ENCODE results near the gene TKFC. TPM values are rescaled to one million over a fixed set of nuclear protein-coding genes. Genes with fewer than 3 reads are reported as not detected.

The TKFC gene
- total and polyA plus RNA-seq, 2 experiments from 2014 or later = 39.8 to 44.6 TPM

DNA sequence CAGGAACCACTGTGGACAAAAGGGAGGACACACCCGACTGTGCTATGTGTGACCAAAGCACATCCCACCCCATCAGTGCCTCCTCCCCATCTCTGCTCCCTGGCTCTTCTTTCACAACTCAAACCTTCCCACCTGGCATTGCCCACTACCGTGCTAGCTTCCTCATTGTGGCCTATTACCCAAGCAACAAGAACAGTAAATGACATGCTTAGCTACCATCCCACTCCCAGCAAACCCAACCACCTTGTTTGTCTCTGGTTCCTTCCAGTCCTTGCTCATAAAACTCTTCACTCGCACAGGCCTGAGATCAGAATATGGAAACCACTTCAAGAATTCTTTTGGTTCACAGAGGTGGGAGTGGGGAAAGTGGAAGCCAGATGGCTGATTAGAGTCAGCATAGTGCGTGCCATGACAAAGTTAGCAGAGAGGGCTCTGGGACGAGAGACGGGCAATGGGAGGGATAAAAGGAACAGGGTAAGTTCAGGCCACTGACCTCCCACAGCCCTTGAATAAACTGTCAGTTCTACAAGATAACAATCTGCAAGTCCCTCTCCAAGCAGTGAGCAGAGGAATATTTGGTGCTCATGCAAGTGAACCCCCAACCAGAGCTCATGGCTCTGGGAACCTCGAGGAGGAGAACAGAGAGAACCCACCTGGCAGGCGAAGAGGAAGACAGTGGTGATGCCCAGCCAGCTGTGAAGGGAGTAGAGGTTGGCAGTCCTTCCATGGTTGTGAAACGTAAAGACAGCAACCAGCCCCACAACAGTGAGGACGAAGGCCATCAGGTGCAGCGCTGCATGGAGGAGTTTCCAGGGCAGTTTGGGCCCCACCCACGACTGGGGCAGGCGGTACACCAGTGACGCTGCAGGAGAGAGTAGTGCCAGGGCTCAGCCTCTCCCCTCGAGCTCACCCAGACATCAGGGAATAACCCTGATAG, 20.4 kb downstream of the TKFC start:
- Histone ChIP-seq H3K9me2 (ENCODE audit: insufficient read depth) (no peaks in the 10 kb centered on the region), H3K36me3 (ENCODE audit: low read depth) (no peaks in the 10 kb centered on the region), H3K4me2 (ENCODE audit: unreplicated experiment) (no peak overlapping the region), H3K9ac (no peak overlapping the region), H4K20me1 (ENCODE audit: insufficient read depth) (no peaks in the 10 kb centered on the region), H3K27ac (no peak overlapping the region), H3K4me1 (ENCODE audit: insufficient read depth) (no peaks in the 10 kb centered on the region), H3F3A (ENCODE audit: insufficient read depth) (no peaks in the 10 kb centered on the region), H3K9me3 (ENCODE audit: low read depth) (no peaks in the 10 kb centered on the region), H2AFZ (no peak overlapping the region), H3K79me2 (ENCODE audit: insufficient read depth) (no peaks in the 10 kb centered on the region), H3K27me3 (replicated peaks; ENCODE audit: insufficient read depth) (no peaks in the 10 kb centered on the region), H3K4me3 (no peak overlapping the region)
- in situ Hi-C loops (cut with MboI) = no loop called here
- TF ChIP-seq EZH2phosphoT487 (IDR thresholded peaks at IDR 0.05; ENCODE audit: insufficient read depth, low read depth) (no peak), EZH2 (IDR thresholded peaks at IDR 0.05; ENCODE audit: insufficient read depth, poor library complexity, severe bottlenecking) (no peak)
- no peak for DNase-seq
- 88 to 92% methylated on average over 15 of the region's 15 CpGs for WGBS, 2 experiments (ENCODE audit: low coverage in 1 of 2, low lambda C conversion rate in 2 of 2, missing lambda C conversion rate in 2 of 2)

DNA sequence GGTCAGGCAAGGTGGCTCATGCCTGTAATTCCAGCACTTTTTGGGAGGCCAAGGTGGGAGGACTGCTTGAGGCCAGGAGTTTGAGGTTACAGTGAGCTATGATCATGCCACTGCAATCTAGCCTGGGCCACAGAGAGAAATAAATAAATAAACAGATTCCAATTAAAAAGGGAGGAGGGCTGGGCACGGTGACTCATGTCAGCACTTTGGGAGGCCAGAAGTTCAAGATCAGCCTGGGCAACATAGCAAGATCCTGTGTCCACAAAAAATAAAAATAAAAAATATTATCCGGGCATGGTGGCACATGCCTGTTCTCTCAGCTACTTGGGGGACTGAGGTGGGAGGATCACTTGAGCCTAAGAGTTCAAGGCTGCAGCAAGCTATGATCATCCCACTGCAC, 21.2 kb downstream of the TKFC start:
- Histone ChIP-seq H3K9me2 (ENCODE audit: insufficient read depth) (no peaks in the 10 kb centered on the region), H3K9me3 (ENCODE audit: low read depth) (no peaks in the 10 kb centered on the region), H3K27ac (no peak overlapping the region), H3K4me1 (ENCODE audit: insufficient read depth) (no peaks in the 10 kb centered on the region), H3K9ac (no peak overlapping the region), H3K79me2 (ENCODE audit: insufficient read depth) (peaks cover 4% of the 10 kb centered on the region; the same call in 1 of the 2 replicates), H3K36me3 (ENCODE audit: low read depth) (no peaks in the 10 kb centered on the region), H3K4me2 (ENCODE audit: unreplicated experiment) (no peak overlapping the region), H3F3A (ENCODE audit: insufficient read depth) (no peaks in the 10 kb centered on the region), H2AFZ (no peak overlapping the region), H3K27me3 (replicated peaks; ENCODE audit: insufficient read depth) (no peaks in the 10 kb centered on the region), H3K4me3 (no peak overlapping the region), H4K20me1 (ENCODE audit: insufficient read depth) (no peaks in the 10 kb centered on the region)
- in situ Hi-C loops (cut with MboI) = no loop called here
- DNase-seq = no peak
- WGBS, 2 experiments (ENCODE audit: low coverage in 1 of 2, low lambda C conversion rate in 2 of 2, missing lambda C conversion rate in 2 of 2) = 54 to 55% methylated on average over 2 of the region's 2 CpGs
- TF ChIP-seq EZH2phosphoT487 (IDR thresholded peaks at IDR 0.05; ENCODE audit: insufficient read depth, low read depth) (no peak), EZH2 (IDR thresholded peaks at IDR 0.05; ENCODE audit: insufficient read depth, poor library complexity, severe bottlenecking) (no peak)

GRCh38 chr11:61356706-61357105, 23.7 kb downstream of the TKFC start:
- Histone ChIP-seq H3K4me2 (ENCODE audit: unreplicated experiment) (no peak overlapping the region), H3K36me3 (ENCODE audit: low read depth) (no peaks in the 10 kb centered on the region), H3K9me3 (ENCODE audit: low read depth) (no peaks in the 10 kb centered on the region), H3K9ac (no peak overlapping the region), H3K9me2 (ENCODE audit: insufficient read depth) (no peaks in the 10 kb centered on the region), H3K27me3 (replicated peaks; ENCODE audit: insufficient read depth) (no peaks in the 10 kb centered on the region), H4K20me1 (ENCODE audit: insufficient read depth) (no peaks in the 10 kb centered on the region), H3K4me1 (ENCODE audit: insufficient read depth) (peaks cover 4% of the 10 kb centered on the region; the same call in 1 of the 2 replicates), H3F3A (ENCODE audit: insufficient read depth) (0 out of 2 replicates have a peak, but pooled peaks cover 6% of the 10 kb centered on the region), H3K4me3 (no peak overlapping the region), H2AFZ (no peak overlapping the region), H3K27ac (no peak overlapping the region), H3K79me2 (ENCODE audit: insufficient read depth) (peaks cover 27% of the 10 kb centered on the region)
- DNase-seq = no peak
- in situ Hi-C loops (cut with MboI) = no loop called here
- WGBS, 2 experiments (ENCODE audit: low coverage in 1 of 2, low lambda C conversion rate in 2 of 2, missing lambda C conversion rate in 2 of 2) = 83 to 88% methylated on average over 4 of the region's 4 CpGs
- TF ChIP-seq EZH2phosphoT487 (IDR thresholded peaks at IDR 0.05; ENCODE audit: insufficient read depth, low read depth) = no peak
- TF ChIP-seq EZH2 (IDR thresholded peaks at IDR 0.05; ENCODE audit: insufficient read depth, poor library complexity, severe bottlenecking) = no peak

GRCh38 chr11:61357233-61357893, 24.3 kb downstream of the TKFC start:
- Histone ChIP-seq H3K4me1 (ENCODE audit: insufficient read depth) (peaks cover 4% of the 10 kb centered on the region; the same call in 1 of the 2 replicates), H3F3A (ENCODE audit: insufficient read depth) (0 out of 2 replicates have a peak, but pooled peaks cover 6% of the 10 kb centered on the region), H2AFZ (no peak overlapping the region), H3K4me3 (no peak overlapping the region), H4K20me1 (ENCODE audit: insufficient read depth) (no peaks in the 10 kb centered on the region), H3K79me2 (ENCODE audit: insufficient read depth) (peaks cover 27% of the 10 kb centered on the region), H3K9me2 (ENCODE audit: insufficient read depth) (no peaks in the 10 kb centered on the region), H3K27me3 (replicated peaks; ENCODE audit: insufficient read depth) (no peaks in the 10 kb centered on the region), H3K9ac (no peak overlapping the region), H3K36me3 (ENCODE audit: low read depth) (no peaks in the 10 kb centered on the region), H3K4me2 (ENCODE audit: unreplicated experiment) (no peak overlapping the region), H3K27ac (no peak overlapping the region), H3K9me3 (ENCODE audit: low read depth) (no peaks in the 10 kb centered on the region)
- no peak for DNase-seq
- TF ChIP-seq EZH2phosphoT487 (IDR thresholded peaks at IDR 0.05; ENCODE audit: insufficient read depth, low read depth) = no peak
- no peak for TF ChIP-seq EZH2 (IDR thresholded peaks at IDR 0.05; ENCODE audit: insufficient read depth, poor library complexity, severe bottlenecking)
- in situ Hi-C loops (cut with MboI) = no loop called here
- WGBS, 2 experiments (ENCODE audit: low coverage in 1 of 2, low lambda C conversion rate in 2 of 2, missing lambda C conversion rate in 2 of 2) = 89 to 91% methylated on average over 9 of the region's 9 CpGs
